ENCODE measurements around the gene PARVB.

Gene PARVB, protein sequence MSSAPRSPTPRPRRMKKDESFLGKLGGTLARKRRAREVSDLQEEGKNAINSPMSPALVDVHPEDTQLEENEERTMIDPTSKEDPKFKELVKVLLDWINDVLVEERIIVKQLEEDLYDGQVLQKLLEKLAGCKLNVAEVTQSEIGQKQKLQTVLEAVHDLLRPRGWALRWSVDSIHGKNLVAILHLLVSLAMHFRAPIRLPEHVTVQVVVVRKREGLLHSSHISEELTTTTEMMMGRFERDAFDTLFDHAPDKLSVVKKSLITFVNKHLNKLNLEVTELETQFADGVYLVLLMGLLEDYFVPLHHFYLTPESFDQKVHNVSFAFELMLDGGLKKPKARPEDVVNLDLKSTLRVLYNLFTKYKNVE

DNA sequence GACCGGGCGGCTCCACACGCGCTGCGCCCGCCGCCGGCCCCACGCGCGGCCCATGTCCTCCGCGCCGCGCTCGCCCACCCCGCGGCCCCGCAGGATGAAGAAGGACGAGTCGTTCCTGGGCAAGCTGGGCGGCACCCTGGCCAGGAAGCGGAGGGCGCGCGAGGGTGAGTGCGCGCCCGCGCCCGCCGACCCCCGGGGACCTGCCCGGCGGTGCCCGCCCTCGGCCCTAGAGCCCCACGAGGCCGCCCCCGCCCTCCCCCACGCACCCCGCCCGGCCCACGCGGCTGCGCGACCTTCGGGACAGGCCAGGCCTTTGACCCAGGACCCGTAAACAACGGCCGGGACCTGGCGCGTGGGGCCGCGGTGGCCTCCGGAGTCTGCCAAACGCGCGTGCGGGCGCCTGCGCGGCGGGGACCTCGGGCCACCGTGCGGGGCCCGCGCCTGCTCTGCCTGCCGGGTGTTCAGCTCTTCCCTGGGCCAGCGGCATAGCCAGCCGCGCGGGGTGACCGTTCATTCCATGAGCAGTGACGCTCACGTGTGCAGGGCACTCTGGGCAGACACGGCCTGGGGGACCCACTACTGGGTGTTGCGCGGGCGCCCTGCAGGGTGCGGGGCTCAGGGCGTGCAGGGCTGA lies at the start of gene PARVB:
Gene PARVB (plus strand): TSS at position 15 of the 634 bp plus-strand sequence. CDS start 38 bp downstream, at position 53.
- peak; percentile 27 for DNase-seq (ENCODE audit: low spot score)

DNA sequence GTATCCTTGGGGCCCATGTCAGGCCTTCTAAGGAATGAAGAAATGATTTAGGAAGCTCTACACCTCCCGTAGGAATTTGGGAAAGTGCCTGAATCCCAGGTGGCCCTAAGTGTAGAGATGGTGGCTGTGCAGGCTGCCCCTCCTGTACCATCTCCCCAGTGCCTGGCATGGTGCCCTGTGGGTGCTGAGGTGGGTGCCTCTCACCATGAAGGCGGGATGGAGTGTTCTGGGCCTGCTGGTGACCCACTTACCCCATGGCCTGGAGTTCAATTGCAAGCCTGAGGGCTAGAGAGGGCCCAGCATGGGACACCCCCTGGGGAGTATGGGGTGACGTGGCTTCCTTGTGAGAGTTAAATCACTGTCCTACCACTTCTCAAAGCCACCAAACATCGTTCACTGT lies 49.1 kb upstream of the PARVB start:
- DNase-seq (ENCODE audit: low spot score) = no peak

DNA sequence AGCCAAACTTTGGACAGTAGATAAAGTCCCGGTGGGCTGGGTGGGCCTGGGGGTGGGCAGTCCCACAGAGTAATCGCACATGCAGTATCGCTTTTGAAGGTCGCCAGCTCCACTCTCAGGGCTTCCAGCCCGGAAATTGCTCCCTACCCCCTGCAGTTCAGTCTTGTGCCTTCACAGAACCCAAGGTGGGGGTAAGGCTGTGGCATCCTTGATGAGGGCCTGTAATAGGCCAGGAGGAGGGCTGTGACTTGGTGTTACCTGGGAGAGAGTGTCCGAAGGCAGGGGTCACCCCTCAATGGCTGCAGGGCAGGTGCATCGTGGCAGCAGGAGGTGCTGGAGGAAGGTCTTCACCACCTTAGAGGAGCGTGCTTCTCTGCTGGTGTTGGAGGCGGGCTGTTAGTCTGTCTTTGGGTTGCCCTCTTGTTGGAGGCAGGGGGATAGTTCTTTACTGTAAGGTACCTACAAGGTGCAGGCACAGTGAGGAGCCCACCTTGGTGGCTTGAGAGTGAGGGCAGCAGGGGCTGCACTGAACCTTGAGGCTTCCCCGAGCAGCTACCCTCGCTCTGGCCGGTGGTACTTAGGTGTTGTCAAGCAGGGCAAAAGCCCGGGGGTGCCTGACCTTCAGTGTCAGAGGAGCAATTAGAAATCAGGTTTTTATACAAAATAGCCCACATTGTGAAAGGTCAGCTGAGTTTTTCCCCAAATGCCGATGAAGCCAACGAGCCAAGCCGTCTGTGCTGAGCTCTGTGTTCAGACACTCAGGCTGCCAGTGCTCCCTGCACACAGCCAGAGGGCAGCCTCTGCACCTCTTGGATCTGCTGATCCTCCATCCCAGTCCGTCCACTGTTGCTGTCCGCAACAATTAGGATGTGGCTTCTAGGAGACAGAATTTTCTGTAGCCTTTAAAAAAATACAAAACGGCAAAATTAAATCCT lies 47.0 kb upstream of the PARVB start:
- DNase-seq (ENCODE audit: low spot score) = no peak

GRCh38 chr22:43978558-43978957 lies 45.5 kb upstream of the PARVB start:
- no peak for DNase-seq (ENCODE audit: low spot score)

DNA sequence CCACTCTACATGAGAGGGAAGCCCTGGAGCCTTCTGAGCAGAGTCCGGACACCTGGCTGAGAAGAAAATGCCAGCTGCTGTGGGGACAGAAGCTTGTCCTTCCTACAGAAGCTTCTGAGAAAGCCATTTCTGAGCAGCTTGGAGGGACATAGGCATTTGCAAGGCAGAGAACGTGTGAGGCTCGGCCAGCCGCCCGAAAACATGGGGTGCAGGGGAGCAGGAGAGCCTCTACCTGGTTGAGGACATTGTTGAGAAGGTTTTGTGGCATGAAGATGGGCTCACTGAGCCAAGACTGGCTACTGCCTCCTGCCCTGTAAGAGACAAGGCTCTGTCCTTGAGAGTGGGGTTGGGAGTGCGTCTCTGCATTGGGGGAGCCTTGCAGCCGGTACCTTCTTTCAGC lies 43.5 kb upstream of the PARVB start:
- DNase-seq (ENCODE audit: low spot score) = no peak

GRCh38 chr22:43980996-43981395 lies 43.1 kb upstream of the PARVB start:
- no peak for DNase-seq (ENCODE audit: low spot score)

DNA sequence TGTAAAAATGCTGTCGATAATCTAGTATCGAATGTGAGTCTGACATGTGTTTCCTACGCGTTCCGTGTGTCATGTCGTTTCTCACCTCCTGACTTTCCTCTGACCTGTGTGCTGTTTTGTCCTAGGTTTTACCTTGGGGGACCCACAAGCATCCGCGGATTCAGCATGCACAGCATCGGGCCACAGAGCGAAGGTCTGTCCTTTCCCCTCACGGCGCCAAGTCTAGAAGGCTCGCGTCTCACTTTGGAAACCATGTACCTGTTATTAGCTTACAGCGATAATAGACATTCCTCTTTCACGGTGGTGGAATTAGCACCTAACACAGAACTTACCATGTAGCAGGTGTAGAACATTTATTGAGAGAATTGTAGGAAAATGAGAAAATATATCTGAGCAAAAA lies 40.3 kb upstream of the PARVB start:
- no peak for DNase-seq (ENCODE audit: low spot score)

GRCh38 chr22:43985532-43985931 lies 38.6 kb upstream of the PARVB start:
- DNase-seq (ENCODE audit: low spot score) = no peak

GRCh38 chr22:43988116-43988820 lies 35.8 kb upstream of the PARVB start:
- DNase-seq (ENCODE audit: low spot score) = no peak

DNA sequence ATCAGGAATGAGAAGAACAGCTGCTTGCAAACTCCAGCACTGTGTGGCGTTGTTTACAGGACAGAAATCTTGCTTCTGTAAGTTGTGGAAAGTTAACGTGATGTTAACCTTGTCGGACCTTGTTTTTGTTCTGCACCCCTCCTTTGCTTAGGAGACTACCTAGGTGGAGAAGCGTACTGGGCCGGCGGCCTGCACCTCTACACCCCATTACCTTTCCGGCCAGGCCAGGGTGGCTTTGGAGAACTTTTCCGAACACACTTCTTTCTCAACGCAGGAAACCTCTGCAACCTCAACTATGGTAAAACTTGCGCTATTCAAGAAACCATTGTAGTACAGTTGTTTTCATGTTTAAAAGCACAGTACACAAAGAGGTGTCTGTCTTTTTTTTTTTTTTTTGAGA lies 35.1 kb upstream of the PARVB start:
- no peak for DNase-seq (ENCODE audit: low spot score)

- no peak for DNase-seq (ENCODE audit: low spot score)
Observed at GRCh38 chr22:43990044-43990443, 34.1 kb upstream of the PARVB start.

GRCh38 chr22:43991316-43992020 lies 32.6 kb upstream of the PARVB start:
- no peak for DNase-seq (ENCODE audit: low spot score)

GRCh38 chr22:43992331-43992821 lies 31.7 kb upstream of the PARVB start:
- no peak for DNase-seq (ENCODE audit: low spot score)

DNA sequence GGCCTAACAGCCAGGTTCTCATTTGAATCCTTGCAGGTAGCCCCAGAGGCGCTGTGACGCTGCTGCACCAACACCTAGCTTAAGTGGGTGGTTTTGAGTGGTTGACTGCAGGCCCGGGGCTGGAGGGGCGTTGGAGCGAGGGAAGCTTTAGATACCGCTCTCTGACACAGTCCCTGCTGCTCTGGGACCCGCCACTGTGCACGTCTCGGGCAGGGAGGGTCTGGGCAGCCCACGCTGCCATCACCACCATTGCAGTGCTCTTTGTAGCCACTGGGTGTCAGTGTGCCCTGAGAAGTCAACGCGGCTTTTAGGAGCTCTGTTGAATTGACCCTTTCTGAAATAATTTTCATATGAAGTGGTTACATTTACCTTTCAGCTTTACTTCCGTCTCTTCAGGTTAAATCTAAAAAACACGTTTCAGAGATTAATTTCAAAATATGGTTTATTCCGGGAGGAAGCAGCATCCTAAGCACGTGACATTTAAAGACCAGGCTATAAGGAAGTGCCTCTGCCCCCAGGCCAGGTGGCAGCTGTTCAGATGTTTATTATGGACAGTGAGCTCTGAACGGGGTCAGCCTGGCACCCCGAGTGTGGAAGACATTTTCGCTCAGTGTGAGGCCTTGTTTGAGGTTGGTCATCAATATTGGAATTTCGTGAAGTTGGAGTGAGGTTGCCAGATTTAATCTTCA lies 30.9 kb upstream of the PARVB start:
- peak; percentile 69 for DNase-seq (ENCODE audit: low spot score)

DNA sequence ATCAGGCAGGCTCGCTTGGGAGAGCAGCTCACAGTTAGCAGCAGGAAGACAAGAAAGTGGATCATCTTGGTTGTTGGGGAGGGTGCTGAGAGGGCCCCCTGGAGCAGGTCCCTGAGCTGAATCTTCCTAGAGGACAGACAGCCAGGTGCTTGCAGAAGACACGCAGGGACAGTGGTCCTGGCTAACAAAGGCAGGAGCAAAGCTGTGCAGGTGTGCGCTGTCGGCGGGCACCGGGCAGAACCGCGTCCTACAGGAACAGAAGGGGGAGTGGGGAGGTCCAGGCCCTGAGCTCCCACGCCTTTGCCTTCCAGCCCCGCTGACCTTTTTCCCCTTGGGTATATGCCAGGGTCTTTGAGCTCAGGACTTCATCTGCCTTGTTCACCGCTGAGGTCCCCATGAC lies 30.1 kb upstream of the PARVB start:
- no peak for DNase-seq (ENCODE audit: low spot score)

DNA sequence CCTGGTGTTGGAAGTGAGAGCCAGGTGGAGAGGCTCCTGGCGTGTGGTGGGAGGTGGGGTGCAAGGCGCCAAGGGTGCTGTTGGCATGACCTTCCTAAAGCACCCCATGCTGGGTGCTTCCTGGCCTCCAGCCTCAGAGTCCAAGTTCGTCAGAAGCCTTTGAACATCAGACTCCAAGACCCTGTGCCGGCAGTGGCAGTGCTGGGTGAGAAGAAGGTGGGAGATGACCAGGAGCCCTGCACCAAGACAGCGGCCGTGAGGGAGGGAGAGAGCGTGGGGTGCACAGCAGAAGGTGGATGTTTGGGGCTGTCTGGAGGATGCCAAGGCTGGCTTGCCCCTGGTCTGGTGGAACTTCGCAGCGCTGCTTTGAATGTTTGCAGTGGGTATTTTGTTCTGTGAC lies 29.7 kb upstream of the PARVB start:
- DNase-seq (ENCODE audit: low spot score) = no peak

- DNase-seq (ENCODE audit: low spot score) = no peak
Observed at GRCh38 chr22:43995057-43995685, 28.9 kb upstream of the PARVB start.

DNA sequence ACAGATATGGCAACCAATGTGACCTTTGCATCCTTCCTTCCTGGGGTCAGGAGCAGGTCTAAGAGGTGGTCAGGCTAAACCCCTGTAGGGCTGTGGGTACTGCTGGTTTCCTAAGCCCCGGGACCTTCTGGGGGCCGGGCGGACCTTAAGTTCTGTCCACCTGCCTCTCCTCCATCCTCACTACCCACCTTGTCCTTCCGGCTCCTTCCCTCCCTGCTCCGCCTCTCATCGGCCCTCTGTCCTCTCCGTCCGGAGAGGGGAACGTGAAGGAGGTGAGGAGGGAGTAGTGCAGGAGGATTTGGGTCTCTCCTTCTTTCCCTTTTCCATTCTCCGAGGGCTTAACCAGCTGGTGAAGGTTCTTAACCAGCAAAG lies 28.3 kb upstream of the PARVB start:
- DNase-seq (ENCODE audit: low spot score) = no peak

DNA sequence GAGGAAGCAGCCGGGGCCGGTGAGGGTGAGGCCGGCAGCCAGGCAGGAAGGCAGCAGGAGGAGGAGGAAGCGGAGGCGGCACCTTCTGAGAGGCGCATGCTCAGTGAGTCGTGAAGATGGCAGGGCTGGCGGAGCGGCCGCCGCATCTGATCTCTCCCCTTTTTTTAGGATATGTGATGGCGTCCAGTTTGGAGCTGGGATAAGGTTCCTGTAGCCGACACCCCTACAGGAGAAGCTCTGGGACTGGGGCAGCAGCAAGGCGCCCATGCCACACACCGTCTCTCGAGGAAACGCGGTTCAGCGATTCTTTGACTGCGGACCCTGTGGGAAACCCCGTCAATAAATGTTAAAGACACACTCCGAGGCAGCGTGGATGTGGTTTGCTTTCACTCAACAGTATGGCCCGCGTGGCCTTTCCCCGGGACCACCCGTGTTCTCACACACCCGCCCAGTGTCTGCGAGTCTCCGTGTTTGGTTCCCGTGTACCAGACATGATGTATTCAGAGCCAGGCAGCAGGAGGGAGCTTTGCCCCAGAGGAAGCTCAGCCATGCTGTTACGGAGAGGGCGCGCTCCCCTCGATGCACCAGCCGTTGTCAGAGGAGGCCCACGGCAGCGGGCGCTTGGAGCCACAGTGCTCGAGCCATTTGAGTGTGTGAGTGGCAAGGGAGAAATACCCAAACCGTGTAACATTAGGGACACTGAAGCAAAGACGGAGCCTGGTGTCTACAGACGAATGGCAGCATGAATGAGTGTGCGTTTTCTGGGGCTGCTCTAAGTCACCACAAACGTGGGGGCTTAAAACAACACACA lies 27.7 kb upstream of the PARVB start:
- peak; percentile 72 for DNase-seq (ENCODE audit: low spot score)

GRCh38 chr22:43996981-43997265 lies 27.2 kb upstream of the PARVB start:
- no peak for DNase-seq (ENCODE audit: low spot score)

All from activated CD4-positive, alpha-beta T cell treated with anti-CD3 and anti-CD28 coated beads, Interleukin-2, Interleukin-4, amounts not matched to agents 100 ng/mL and 50 ng/mL, durations not matched to agents 16 hours and 8 hours (primary cell).